Kidney (tissue), 14 donors: ENCODE results near the gene ACTN2. TPM values are rescaled to one million over a fixed set of nuclear protein-coding genes. Genes with fewer than 3 reads are reported as not detected.

Experiments
- DNase-seq, 5 donors: peaks; one replicate each; pipeline ENCODE4 v3.0.0-alpha.2; 2013 to 2020
- FAIRE-seq: peaks from 2 replicates; lab custom pipeline; 2012; peaks lifted over from hg19 to GRCh38; lab: Jason Lieb, UNC
- H3K27ac ChIP-seq, 2 donors: one replicate each; pipeline ENCODE4 v1.7.0; 2013; ENCODE audit warnings: low read depth in 2 of 2, low read length in 2 of 2, inconsistent platforms in 1 of 2
- H3K27me3 ChIP-seq: one replicate; pipeline ENCODE4 v1.7.1; 2013; ENCODE audit warnings: low read length, inconsistent platforms; ENCODE audit not compliant: control insufficient read depth, insufficient read depth
- H3K36me3 ChIP-seq, 3 donors: one replicate each; pipeline versions ENCODE4 v1.7.0 to v1.7.1; 2013; ENCODE audit warnings: low read length in 3 of 3, control low read depth in 1 of 3, inconsistent platforms in 1 of 3; ENCODE audit not compliant: insufficient read depth in 3 of 3, control insufficient read depth in 2 of 3
- H3K4me1 ChIP-seq, 3 donors: one replicate each; pipeline versions ENCODE4 v1.7.0 to v1.7.1; 2013; ENCODE audit warnings: low read length in 3 of 3, inconsistent platforms in 1 of 3, low read depth in 1 of 3; ENCODE audit not compliant: control insufficient read depth in 2 of 3, insufficient read depth in 2 of 3
- H3K4me3 ChIP-seq, 3 donors: one replicate each; pipeline versions ENCODE4 v1.7.0 to v1.8.1; 2013; ENCODE audit warnings: low read length in 3 of 3, control low read depth in 1 of 3, inconsistent platforms in 1 of 3
- H3K9ac ChIP-seq, 3 donors: one replicate each; pipeline versions ENCODE4 v1.7.0 to v1.7.1; 2013; ENCODE audit warnings: low read length in 3 of 3, control low read depth in 1 of 3, inconsistent platforms in 1 of 3
- H3K9me3 ChIP-seq, 3 donors: one replicate each; pipeline versions ENCODE4 v1.7.0 to v1.7.1; 2013; ENCODE audit warnings: low read length in 3 of 3, control low read depth in 1 of 3, inconsistent platforms in 1 of 3; ENCODE audit not compliant: control insufficient read depth in 2 of 3, insufficient read depth in 1 of 3
- CTCF ChIP-seq: IDR thresholded peaks from 3 replicates; pipeline ENCODE4 v1.5.1; 2012; ENCODE audit warnings: mild to moderate bottlenecking, moderate library complexity, borderline replicate concordance; ENCODE audit not compliant: insufficient read depth; ENCODE audit errors: extremely low read depth
- intact Hi-C: fragments of 100-400 bp; cut with DNase I; formaldehyde crosslinking; loops from one replicate; pipeline ENCODE4 v1.11.1; 2022
- polyA plus RNA-seq: library from polyadenylated mRNA; stranded (reverse); fragments of 350-450 nt; fragmentation: Illumina TruSeq; extraction: RNeasy Lipid Tissue Mini Kit (QIAGEN cat#74804); gene quantifications from one replicate; pipeline ENCODE4 v1.2.3, GENCODE V29; 2014; ENCODE audit warnings: low read depth, low replicate concordance; ENCODE audit not compliant: insufficient read depth
- total RNA-seq: library from RNA; stranded (reverse); fragmentation: NEBNext Ultra II Directional; extraction: Animal tissue kit (Norgen Biotek cat#: 25700); gene quantifications from one replicate; pipeline ENCODE4 v1.2.1, GENCODE V29; 2021
- donor health status: control.
- donor health status: control.
- donor health status: control.
- donor health status: control.
- donor health status: control.
- donor health status: DM: yes; HTN: yes; CAD: no.
- donor health status: Normal renal cell carcinoma (clear cell type).

ACTN2 gene
- total and polyA plus RNA-seq, 2 donors from 2014 or later, result 0.60 to 1.6 TPM

DNA sequence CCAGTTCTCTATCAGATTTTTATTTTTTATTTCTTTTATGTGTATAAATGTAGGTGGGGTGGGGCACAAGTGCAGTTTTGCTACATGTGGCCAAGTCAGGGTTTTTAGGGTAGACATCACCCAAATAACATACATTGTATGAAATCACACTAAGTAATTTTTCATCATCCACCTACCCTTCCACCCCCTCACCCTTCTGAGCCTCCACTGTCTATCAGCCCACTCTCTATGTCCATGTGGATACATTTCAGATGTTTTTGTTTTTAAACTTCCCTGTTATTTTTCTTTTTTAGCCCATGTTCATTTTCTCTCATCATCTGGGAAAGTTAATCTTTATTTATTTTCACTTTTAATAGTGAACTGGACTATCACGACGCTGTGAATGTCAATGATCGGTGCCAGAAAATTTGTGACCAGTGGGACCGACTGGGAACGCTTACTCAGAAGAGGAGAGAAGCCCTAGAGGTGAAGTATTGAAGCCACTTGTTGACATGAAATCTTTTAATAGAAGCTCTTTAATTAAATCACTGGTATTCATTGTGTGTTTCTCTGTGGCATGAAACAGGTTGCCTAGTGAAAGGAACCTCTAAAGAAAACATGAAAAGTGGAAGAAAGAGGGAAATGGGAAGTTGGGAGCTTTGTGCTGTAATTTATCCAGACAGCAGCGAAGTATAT, 61.1 kb downstream of the ACTN2 start:
- H3K4me1 ChIP-seq, result no peaks in the 10 kb centered on the region
- intact Hi-C loops, result no loop called here
- H3K9ac ChIP-seq, result no peak overlapping the region
- H3K4me3 ChIP-seq, result no peak overlapping the region
- FAIRE-seq (no peak), DNase-seq (no peak)
- TF ChIP-seq CTCF, result no peak
- H3K9me3 ChIP-seq, result no peaks in the 10 kb centered on the region
- no peak overlapping the region for H3K27ac ChIP-seq
- no peaks in the 10 kb centered on the region for H3K27me3 ChIP-seq
- no peaks in the 10 kb centered on the region for H3K36me3 ChIP-seq

- DNase-seq, result no peak
- intact Hi-C loops, result no loop called here
- Histone ChIP-seq H3K27ac (no peak overlapping the region), H3K4me3 (no peak overlapping the region), H3K36me3 (no peaks in the 10 kb centered on the region), H3K4me1 (no peaks in the 10 kb centered on the region), H3K9me3 (no peaks in the 10 kb centered on the region), H3K27me3 (no peaks in the 10 kb centered on the region), H3K9ac (no peak overlapping the region)
- no peak for TF ChIP-seq CTCF
- FAIRE-seq, result no peak
Measured at GRCh38 chr1:236748268-236748870, 62.1 kb downstream of the ACTN2 start.

- H3K27ac ChIP-seq, result no peak overlapping the region
- intact Hi-C loops, result no loop called here
- no peak overlapping the region for H3K4me3 ChIP-seq
- DNase-seq (no peak), FAIRE-seq (no peak)
- H3K9ac ChIP-seq, result no peak overlapping the region
- H3K36me3 ChIP-seq, result no peaks in the 10 kb centered on the region
- no peak for TF ChIP-seq CTCF
- no peaks in the 10 kb centered on the region for H3K9me3 ChIP-seq
- no peaks in the 10 kb centered on the region for H3K27me3 ChIP-seq
- H3K4me1 ChIP-seq, result no peaks in the 10 kb centered on the region
Measured at GRCh38 chr1:236750928-236751327, 64.6 kb downstream of the ACTN2 start.
